HepG2 (cell line): ENCODE results near the gene OR52I2. TPM values are rescaled to one million over a fixed set of nuclear protein-coding genes. Genes with fewer than 3 reads are reported as not detected.

Experiments
- ATAC-seq: fragments of 200-7000 bp; cut with Tn5 transposase; 3 replicates; pipeline ENCODE4 v1.9.1; 2020; ENCODE audit warnings: mild to moderate bottlenecking, moderate library complexity
- BruUV-seq: library from RNA; stranded (reverse); fragments of 400-500 nt; replicated peaks from 2 replicates; lab custom pipeline; 2021; lab: Mats Ljungman, UMichigan
- CTCF ChIA-PET: fragments of 300-600 bp; formaldehyde crosslinking; extraction: SDS; loops from one replicate; lab custom pipeline; 2021; ENCODE audit warnings: low total read pairs, inconsistent platforms, low intra/inter-chr PET ratio; lab: Yijun Ruan, JAX
- POLR2A ChIA-PET: fragments of 350-600 bp; sonication (Branson Sonifier 250); formaldehyde crosslinking; loops from one replicate; lab custom pipeline; 2020; ENCODE audit warnings: antibody characterized with exemption, inconsistent platforms; lab: Yijun Ruan, JAX
- DNase-seq: peaks from one replicate; pipeline ENCODE4 v3.0.0-alpha.2; 2015; ENCODE audit warnings: low spot score
- FAIRE-seq: peaks from 3 replicates; lab custom pipeline; 2011; peaks lifted over from hg19 to GRCh38; lab: Jason Lieb, UNC
- H2AFZ ChIP-seq: one replicate; pipeline ENCODE4 v1.6.1; 2011; ENCODE audit warnings: low read length, inconsistent platforms
- H3K27ac ChIP-seq: fragments of 300-600 bp; 3 replicates; pipeline ENCODE4 v1.8.0; 2011; ENCODE audit warnings: mixed run types, mild to moderate bottlenecking, mixed read lengths, low read length, inconsistent platforms; ENCODE audit not compliant: insufficient read depth; ENCODE audit errors: extremely low read length
- H3K27me3 ChIP-seq, 2 experiments: fragments of 200-600 bp in 1 of 2; 2 replicates in 1 of 2; 3 replicates in 1 of 2; pipeline versions ENCODE4 v1.6.0 to v1.8.0; 2011; ENCODE audit warnings: low read length in 2 of 2, mild to moderate bottlenecking in 2 of 2, moderate library complexity in 2 of 2, inconsistent platforms in 1 of 2; ENCODE audit not compliant: insufficient read depth in 2 of 2, control insufficient read depth in 1 of 2
- H3K36me3 ChIP-seq, 2 experiments: fragments of 200-600 bp in 1 of 2; replicated peaks in 1 of 2; 2 replicates in 1 of 2; 3 replicates in 1 of 2; pipeline versions ENCODE4 v1.5.1 to v1.8.0; 2011; ENCODE audit warnings: low read length in 2 of 2, inconsistent platforms in 1 of 2; ENCODE audit not compliant: insufficient read depth in 2 of 2, control insufficient read depth in 1 of 2
- H3K4me1 ChIP-seq: 2 replicates; pipeline ENCODE4 v1.5.1; 2012; ENCODE audit warnings: low read length, inconsistent platforms; ENCODE audit not compliant: insufficient read depth
- H3K4me2 ChIP-seq: 2 replicates; pipeline ENCODE4 v1.6.0; 2011; ENCODE audit warnings: low read depth, low read length, inconsistent platforms
- H3K4me3 ChIP-seq, 3 experiments: fragments of 200-600 bp in 1 of 3; sonication (generic), shearing (Covaris generic) in 1 of 3; replicated peaks in 1 of 3; 2 replicates each; pipeline ENCODE4 v1.5.1; 2011 to 2016; ENCODE audit warnings: low read length in 3 of 3, inconsistent platforms in 2 of 3, low read depth in 2 of 3, mild to moderate bottlenecking in 2 of 3, control low read depth in 1 of 3, mixed read lengths in 1 of 3; ENCODE audit not compliant: insufficient read depth in 1 of 3
- H3K79me2 ChIP-seq: one replicate; pipeline ENCODE4 v1.6.1; 2011; ENCODE audit warnings: low read length, inconsistent platforms; ENCODE audit not compliant: insufficient read depth
- H3K9ac ChIP-seq: 2 replicates; pipeline ENCODE4 v1.6.0; 2011; ENCODE audit warnings: mild to moderate bottlenecking, low read depth, low read length, inconsistent platforms; ENCODE audit not compliant: insufficient read depth
- H3K9me3 ChIP-seq: 2 replicates; pipeline ENCODE4 v1.5.1; 2012; ENCODE audit warnings: mild to moderate bottlenecking, low read length
- H4K20me1 ChIP-seq: 2 replicates; pipeline ENCODE4 v1.6.0; 2011; ENCODE audit warnings: inconsistent platforms, mild to moderate bottlenecking, low read length, moderate library complexity; ENCODE audit not compliant: insufficient read depth
- HES4 ChIP-seq: sonication (generic); formaldehyde crosslinking; IDR thresholded peaks from 2 replicates; pipeline ENCODE4 v1.9.0; 2021; ENCODE audit warnings: mild to moderate bottlenecking, missing genetic modification reagents, borderline replicate concordance
- HOXA3 ChIP-seq: sonication (generic); formaldehyde crosslinking; IDR thresholded peaks from 2 replicates; pipeline ENCODE4 v1.5.0; 2020; ENCODE audit warnings: missing genetic modification reagents
- KMT2A ChIP-seq: sonication (generic); formaldehyde crosslinking; IDR thresholded peaks from 2 replicates; pipeline ENCODE4 v1.4.0; 2020; ENCODE audit warnings: missing genetic modification reagents
- MAFF ChIP-seq: IDR thresholded peaks from 2 replicates; pipeline ENCODE4 v1.6.1; 2011; ENCODE audit warnings: low read depth, low read length, improper control_type of control experiment
- MAFK ChIP-seq, 2 experiments: IDR thresholded peaks in 1 of 2; conservative IDR thresholded peaks in 1 of 2; 2 replicates each; pipeline ENCODE4 v1.6.1; 2011; ENCODE audit warnings: improper control_type of control experiment in 2 of 2, low read length in 2 of 2
- TBX3 ChIP-seq: fragments of 450-650 bp; IDR thresholded peaks from 2 replicates; pipeline ENCODE4 v1.6.1; 2017; ENCODE audit warnings: antibody characterized with exemption, mild to moderate bottlenecking, inconsistent platforms, borderline replicate concordance
- WGBS: methylation state at CpG from one replicate; pipeline ENCODE4 v1.1.6; 2017; ENCODE audit warnings: low lambda C conversion rate; 5-methylcytosine and 5-hydroxymethylcytosine counted together
- in situ Hi-C: cut with HindIII; loops from 2 replicates; pipeline ENCODE4 v1.10.0; 2017; ENCODE audit warnings: low pct_unique_long_range_greater_than_20kb; ENCODE audit not compliant: extremely low pct_ligation_motif_present
- intact Hi-C: fragments of 100-400 bp; cut with micrococcal nuclease; formaldehyde crosslinking; loops from one replicate; pipeline ENCODE4 v1.10.0; 2022; ENCODE audit not compliant: unreplicated experiment
- polyA plus RNA-seq, 8 experiments: library from polyadenylated mRNA; depleted of rRNA in 3 of 8; stranded (reverse) in 7 of 8; unstranded in 1 of 8; fragments of >200 nt; fragmentation: Illumina TruSeq in 4 of 8; extraction: Trizol in 4 of 8; gene quantifications; 2 replicates each; pipeline versions ENCODE4 v1.2.1 to v1.2.3, GENCODE V29; 2011 to 2016; ENCODE audit warnings: low read depth in 4 of 8, missing spikeins in 1 of 8, mixed read lengths in 1 of 8; ENCODE audit not compliant: insufficient read depth in 1 of 8
- total RNA-seq, 5 experiments: library from RNA; depleted of rRNA; stranded (reverse); fragments of >200 nt; fragmentation: Illumina TruSeq; extraction: Trizol; gene quantifications; 2 replicates each; pipeline ENCODE4 v1.2.3, GENCODE V29; 2016; ENCODE audit warnings: low read depth in 1 of 5
- TF ChIP-seq, protein P1 (sequence below): sonication (generic); formaldehyde crosslinking; IDR thresholded peaks from 2 replicates; pipeline ENCODE4 v1.5.0; 2020; ENCODE audit warnings: mild to moderate bottlenecking, missing genetic modification reagents, moderate library complexity

OR52I2 gene
- total and polyA plus RNA-seq, 2 of the 13 experiments (the other 11 are each of a cell fraction or from before 2014, with no cell fraction given), result not detected

DNA sequence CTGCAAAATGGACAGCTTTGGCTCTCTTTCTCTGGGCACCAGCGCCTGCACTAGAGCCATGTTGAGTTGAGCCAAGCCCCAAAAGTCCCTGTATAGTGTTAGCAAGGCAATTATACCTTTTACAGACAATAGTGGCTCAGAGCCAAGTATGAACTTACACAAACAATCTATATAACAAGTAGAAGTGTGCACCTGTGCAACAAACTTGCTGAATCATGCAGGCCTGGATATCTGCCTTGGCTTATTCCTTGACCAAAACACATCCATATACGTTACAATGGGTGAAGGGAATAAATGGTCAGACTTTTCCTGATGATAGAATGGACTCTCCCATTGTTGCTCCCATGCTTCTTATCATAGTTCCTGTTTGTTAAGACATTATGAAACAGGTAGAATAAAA lies 3.8 kb upstream of the OR52I2 start (continued):
- TF ChIP-seq KMT2A (CRISPR knock-in tag), result no peak
- TF ChIP-seq, protein P1, sequence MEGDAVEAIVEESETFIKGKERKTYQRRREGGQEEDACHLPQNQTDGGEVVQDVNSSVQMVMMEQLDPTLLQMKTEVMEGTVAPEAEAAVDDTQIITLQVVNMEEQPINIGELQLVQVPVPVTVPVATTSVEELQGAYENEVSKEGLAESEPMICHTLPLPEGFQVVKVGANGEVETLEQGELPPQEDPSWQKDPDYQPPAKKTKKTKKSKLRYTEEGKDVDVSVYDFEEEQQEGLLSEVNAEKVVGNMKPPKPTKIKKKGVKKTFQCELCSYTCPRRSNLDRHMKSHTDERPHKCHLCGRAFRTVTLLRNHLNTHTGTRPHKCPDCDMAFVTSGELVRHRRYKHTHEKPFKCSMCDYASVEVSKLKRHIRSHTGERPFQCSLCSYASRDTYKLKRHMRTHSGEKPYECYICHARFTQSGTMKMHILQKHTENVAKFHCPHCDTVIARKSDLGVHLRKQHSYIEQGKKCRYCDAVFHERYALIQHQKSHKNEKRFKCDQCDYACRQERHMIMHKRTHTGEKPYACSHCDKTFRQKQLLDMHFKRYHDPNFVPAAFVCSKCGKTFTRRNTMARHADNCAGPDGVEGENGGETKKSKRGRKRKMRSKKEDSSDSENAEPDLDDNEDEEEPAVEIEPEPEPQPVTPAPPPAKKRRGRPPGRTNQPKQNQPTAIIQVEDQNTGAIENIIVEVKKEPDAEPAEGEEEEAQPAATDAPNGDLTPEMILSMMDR, result no peak
- no peak for TF ChIP-seq HES4
- TF ChIP-seq, all 625 proteins: peak for 0

- Histone ChIP-seq H2AFZ (no peak overlapping the region), H3K9me3 (no peaks in the 10 kb centered on the region), H3K27ac (no peak overlapping the region), H4K20me1 (no peaks in the 10 kb centered on the region), H3K4me3 (no peak overlapping the region), H3K36me3 (no peaks in the 10 kb centered on the region), H3K27me3 (peaks cover 0 to 31% of the 10 kb centered on the region in 2 experiments; a peak in 3 of 5 replicates), H3K79me2 (no peaks in the 10 kb centered on the region), H3K4me1 (no peaks in the 10 kb centered on the region), H3K4me2 (no peak overlapping the region), H3K9ac (no peak overlapping the region)
- in situ Hi-C loops, result no loop called here
- FAIRE-seq, result no peak
- intact Hi-C loops, result no loop called here
- no TSS peak for BruUV-seq
- TF ChIP-seq TBX3 (no peak), MAFF (peak; percentile 86), HOXA3 (CRISPR knock-in tag) (no peak), MAFK (conservative IDR thresholded peaks at IDR 0.05 in 1 of 2, IDR thresholded peaks at IDR 0.05 in 1 of 2; ENCODE audit: low read length in 2 of 2) (peak; percentile 80 to 90)
- ChIA-PET CTCF (no interaction called here), POLR2A (no interaction called here)
- WGBS, result 29% methylated on average over 6 of the region's 6 CpGs
- DNase-seq, result no peak
- ATAC-seq, result no peak
These were observed 2.9 kb upstream of the OR52I2 start for GRCh38 chr11:4578624-4579023.
